Camera-type eye (tissue), 1 donor: ENCODE measurements around the gene HOXC9. TPM values are rescaled to one million over a fixed set of nuclear protein-coding genes. Genes with fewer than 3 reads are reported as not detected.

Experiments used
- total RNA-seq: library from RNA; depleted of rRNA; stranded (reverse); fragments of >200 nt; gene quantifications from one replicate; pipeline ENCODE4 v1.2.3, GENCODE V29; 2014

Gene HOXC9
- total RNA-seq = not detected

DNA sequence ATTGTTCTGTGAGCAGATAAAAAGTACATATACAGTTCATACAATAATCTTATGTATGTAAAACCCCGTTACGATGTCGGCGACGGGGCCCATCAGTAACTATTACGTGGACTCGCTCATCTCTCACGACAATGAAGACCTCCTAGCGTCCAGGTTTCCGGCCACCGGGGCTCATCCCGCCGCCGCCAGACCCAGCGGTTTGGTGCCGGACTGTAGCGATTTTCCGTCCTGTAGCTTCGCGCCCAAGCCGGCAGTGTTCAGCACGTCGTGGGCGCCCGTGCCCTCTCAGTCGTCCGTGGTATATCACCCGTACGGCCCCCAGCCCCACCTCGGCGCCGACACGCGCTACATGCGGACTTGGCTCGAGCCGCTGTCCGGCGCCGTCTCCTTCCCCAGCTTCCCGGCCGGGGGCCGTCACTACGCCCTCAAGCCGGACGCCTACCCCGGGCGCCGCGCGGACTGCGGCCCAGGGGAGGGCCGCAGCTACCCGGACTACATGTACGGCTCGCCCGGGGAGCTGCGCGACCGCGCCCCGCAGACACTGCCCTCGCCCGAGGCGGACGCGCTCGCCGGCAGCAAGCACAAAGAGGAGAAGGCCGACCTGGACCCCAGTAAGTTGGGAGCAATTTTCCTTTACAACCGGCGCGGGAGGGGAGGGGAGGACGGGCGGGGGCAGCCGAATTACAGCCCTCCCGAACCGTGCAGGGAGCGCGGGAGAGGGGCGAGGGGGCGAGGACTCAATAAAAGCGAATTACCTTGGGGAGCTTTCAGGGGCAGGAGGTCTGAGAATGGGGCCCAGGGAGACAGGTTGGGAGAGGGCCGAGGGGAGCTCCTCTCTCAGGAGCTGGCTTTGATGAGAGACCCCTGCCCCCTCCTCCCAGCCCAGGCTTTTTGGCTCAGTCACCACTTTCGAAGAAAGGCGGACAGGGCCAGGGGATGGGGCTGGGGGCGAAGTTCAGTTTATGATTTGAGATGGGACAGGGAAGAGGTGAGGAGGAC is at the start of gene HOXC9:
Gene HOXC9 (plus strand): TSS at position 46 of the 999 bp plus-strand sequence. CDS start 28 bp downstream, at position 74.

DNA sequence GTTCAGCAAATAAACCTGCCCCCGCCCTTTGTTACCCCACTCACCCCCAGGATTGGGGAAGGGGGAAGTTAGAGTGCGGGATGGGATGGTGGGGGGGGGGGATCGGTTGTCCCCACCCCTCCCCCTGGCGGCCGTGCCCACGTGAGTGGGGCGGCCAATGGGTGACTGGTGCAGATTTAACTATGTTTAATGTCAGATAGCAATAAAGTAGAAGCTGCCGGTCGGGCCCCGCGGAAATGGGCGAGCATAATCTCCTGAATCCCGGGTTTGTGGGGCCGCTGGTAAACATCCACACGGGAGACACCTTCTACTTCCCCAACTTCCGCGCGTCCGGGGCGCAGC is 45.3 kb upstream of the HOXC9 start, which contains the start of gene HOXC12:
Gene HOXC12 (plus strand): TSS at position 210 of the 342 bp plus-strand sequence. CDS start 27 bp downstream, at position 237.

DNA sequence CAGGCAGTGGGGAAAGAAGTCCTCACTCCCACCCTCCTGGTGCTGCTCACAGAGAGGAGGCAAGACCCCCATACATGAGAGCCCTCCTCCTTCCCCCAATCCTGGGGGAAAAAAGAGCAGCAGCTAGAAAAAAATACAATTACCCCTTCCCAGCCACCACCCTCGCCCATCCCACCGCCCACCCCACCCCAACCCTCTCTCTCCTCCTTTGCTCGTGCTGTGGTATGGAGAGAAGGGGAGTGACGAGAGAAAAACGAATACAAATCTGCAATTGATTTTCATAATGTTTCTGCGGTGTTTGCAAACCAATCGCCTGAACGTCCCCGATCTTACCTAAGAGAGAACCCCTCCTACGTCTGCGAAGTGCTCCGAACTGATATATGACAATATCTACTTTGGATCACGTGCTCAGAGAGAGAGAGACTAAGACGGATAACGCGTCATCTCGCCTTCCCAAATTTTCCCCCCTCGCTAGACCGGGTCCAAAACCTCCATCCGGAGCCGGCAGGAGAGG is 27.2 kb upstream of the HOXC9 start, which contains the start of gene HOXC11:
Gene HOXC11 (plus strand): TSS at position 405 of the 514 bp plus-strand sequence. CDS start 116 bp downstream, outside the sequence.

DNA sequence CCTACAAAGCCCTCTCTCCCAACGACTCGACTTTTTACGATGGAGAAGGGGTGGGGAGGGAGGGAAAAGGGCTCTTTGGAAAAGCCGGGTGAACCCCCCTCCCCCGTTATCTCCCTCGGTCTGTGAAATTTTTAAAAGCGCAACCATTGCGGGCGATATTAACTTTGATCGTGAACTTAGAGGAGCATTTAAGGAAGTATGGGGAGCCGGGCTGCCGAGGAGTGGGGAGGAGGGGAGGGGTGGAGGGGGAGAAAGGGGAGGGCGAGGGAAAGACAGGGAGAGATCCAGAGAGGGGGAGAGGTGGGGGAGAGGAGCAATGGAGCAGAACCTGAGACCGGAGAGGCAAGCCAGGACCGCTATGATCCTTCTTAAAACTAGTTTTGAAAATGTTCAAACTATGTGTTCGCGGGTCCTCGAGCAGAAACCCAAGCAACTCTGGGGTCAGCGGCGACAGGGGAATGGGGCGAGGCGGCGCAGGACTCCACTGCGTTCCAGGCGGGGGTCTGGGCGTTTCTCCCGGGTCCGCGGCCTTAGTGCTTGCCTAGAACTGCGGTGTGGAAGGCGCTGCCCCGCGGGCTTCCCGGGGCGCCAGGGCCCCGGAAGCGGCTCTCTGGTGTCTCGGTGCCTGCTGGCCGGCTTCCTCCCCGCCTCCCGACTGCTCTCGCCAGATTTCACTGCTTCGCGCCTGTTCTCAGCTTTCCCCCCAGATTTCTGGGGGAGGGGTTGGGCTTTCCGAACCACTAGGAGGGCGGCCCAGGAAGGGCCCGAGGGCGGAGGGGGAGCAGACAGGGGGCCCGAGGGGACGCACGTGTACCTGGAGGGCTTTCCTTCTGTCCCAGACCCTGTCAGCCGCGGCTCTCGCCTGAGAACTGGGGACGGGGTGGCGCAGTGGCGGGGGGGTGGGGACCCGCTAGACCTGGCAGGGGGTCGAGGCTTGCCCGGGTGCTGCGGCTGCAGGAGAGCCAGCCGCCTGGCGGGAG is 25.6 kb upstream of the HOXC9 start, which contains the start of gene HOTAIR:
Gene HOTAIR (minus strand): TSS at position 871 of the 980 bp plus-strand sequence.

DNA sequence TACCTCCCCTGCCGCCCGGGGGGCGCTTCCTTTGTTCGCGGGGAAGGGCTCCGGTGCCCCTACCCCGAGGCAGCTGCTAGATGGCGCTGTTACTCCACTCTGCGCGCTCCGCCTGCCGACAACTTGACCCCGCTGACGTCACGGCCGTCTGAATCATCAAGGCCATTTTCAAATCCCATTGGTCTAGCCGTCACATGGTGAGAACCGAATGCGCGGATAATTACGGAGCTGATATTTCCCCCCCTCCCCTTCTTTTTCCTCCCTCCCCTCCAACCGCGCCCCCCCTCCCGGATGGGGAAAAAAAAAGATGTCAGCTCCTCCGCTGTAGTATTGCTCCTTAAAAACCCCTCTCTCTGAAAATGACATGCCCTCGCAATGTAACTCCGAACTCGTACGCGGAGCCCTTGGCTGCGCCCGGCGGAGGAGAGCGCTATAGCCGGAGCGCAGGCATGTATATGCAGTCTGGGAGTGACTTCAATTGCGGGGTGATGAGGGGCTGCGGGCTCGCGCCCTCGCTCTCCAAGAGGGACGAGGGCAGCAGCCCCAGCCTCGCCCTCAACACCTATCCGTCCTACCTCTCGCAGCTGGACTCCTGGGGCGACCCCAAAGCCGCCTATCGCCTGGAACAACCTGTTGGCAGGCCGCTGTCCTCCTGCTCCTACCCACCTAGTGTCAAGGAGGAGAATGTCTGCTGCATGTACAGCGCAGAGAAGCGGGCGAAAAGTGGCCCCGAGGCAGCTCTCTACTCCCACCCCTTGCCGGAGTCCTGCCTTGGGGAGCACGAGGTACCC is 14.9 kb upstream of the HOXC9 start, which contains the start of gene HOXC10:
Gene HOXC10 (plus strand): TSS at position 246 of the 791 bp plus-strand sequence. CDS start 114 bp downstream, at position 360.

DNA sequence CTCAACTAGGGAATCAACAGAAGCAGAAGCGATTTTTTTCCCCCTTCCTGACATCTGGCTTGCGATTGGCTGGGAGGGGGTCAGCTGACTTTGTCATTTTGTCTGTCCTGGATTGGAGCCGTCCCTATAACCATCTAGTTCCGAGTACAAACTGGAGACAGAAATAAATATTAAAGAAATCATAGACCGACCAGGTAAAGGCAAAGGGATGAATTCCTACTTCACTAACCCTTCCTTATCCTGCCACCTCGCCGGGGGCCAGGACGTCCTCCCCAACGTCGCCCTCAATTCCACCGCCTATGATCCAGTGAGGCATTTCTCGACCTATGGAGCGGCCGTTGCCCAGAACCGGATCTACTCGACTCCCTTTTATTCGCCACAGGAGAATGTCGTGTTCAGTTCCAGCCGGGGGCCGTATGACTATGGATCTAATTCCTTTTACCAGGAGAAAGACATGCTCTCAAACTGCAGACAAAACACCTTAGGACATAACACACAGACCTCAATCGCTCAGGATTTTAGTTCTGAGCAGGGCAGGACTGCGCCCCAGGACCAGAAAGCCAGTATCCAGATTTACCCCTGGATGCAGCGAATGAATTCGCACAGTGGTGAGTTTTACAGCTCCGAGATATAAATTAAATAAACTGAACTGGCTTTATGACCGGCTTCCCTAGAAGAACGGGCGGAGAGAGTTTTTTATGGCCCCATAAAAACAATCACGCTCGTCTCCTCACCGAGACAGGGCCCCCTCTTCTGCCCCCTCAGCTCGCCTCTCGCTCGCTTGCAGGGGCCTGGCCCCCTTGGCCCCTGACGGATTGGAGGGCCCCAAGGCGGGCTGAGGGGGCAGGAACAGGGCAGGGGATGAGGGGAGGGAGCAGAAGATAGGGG is 28.6 kb downstream of the HOXC9 start, which contains the start of gene HOXC6:
Gene HOXC6 (plus strand): TSS at position 127 of the 888 bp plus-strand sequence. CDS start 82 bp downstream, at position 209.

DNA sequence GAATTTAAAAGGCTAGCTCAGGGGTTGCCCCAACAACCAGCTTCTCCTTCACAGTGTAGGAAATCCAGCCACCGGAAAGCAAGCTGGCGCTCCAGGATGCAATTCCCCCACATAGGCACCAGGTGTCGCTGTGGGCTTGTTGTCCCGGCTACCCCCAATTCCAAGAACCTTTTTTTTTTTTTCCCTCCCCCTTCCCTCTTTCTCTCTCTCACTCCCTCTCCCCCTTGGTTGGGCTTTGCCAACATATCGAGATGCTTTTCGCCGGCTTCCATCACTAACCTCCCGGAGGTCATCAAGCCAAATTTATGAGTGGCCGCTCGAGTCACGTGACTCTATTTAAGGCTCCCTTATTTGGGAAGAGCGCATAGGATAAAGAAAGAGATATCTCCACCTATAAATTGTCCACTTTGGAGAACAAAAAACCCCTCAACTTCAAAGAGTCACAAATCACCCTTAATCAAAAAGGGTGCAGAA is 32.7 kb downstream of the HOXC9 start, which contains the start of gene HOXC5:
Gene HOXC5 (plus strand): TSS at position 424 of the 474 bp plus-strand sequence. CDS start 73 bp downstream, outside the sequence.

Other genes with a start within 250 kb of the HOXC9 start
- gene CISTR, start 248.2 kb upstream of the HOXC9 start, total RNA-seq = not detected
- gene HOXC13, start 61.3 kb upstream of the HOXC9 start, total RNA-seq = not detected
- not detected for gene HOXC12, start 45.3 kb upstream of the HOXC9 start, total RNA-seq
- gene HOXC11, start 27.0 kb upstream of the HOXC9 start, total RNA-seq = not detected
- not detected for gene HOTAIR, start 25.2 kb upstream of the HOXC9 start, total RNA-seq
- gene HOXC10, start 15.0 kb upstream of the HOXC9 start, total RNA-seq = not detected
- not detected for gene HOXC8, start 8.8 kb downstream of the HOXC9 start, total RNA-seq
- not detected for gene HOXC6, start 28.3 kb downstream of the HOXC9 start, total RNA-seq
- gene HOXC5, start 32.9 kb downstream of the HOXC9 start, total RNA-seq = not detected
- gene HOXC4, start 53.7 kb downstream of the HOXC9 start, total RNA-seq = not detected
- gene SMUG1, start 188.8 kb downstream of the HOXC9 start, total RNA-seq = 35.5 TPM